ENCODE results near the gene STAM2.
"Not testable (repeated sequence)": the region's sequence is repeated elsewhere in the genome, so short reads cannot be mapped to it uniquely, and the experiment has no call there.

The STAM2 gene

GRCh38 chr2:152171718-152172117 is 3.8 kb downstream of the STAM2 start:
- H3K27ac ChIP-seq (ENCODE audit: low read depth, low read length), result peak overlapping the region; percentile 26
- H3K4me1 ChIP-seq (ENCODE audit: control insufficient read depth, insufficient read depth, low read length), result 0 out of 2 replicates have a peak, but pooled peaks cover 9% of the 10 kb centered on the region
- no peaks in the 10 kb centered on the region for H3K9me3 ChIP-seq (ENCODE audit: control insufficient read depth, insufficient read depth, low read length)
- H3K4me3 ChIP-seq (ENCODE audit: low read depth, low read length), result no peak overlapping the region
- no peaks in the 10 kb centered on the region for H3K36me3 ChIP-seq (ENCODE audit: control insufficient read depth, insufficient read depth, low read length)
- H3K9ac ChIP-seq (ENCODE audit: low read depth, low read length), result no peak overlapping the region
- H3K27me3 ChIP-seq (ENCODE audit: control insufficient read depth, insufficient read depth, low read length), result no peaks in the 10 kb centered on the region

GRCh38 chr2:152169158-152169557 is 6.4 kb downstream of the STAM2 start:
- not testable (repeated sequence) for H3K9ac ChIP-seq (ENCODE audit: low read depth, low read length)

GRCh38 chr2:152167470-152167869 is 8.1 kb downstream of the STAM2 start:
- H3K9me3 ChIP-seq (ENCODE audit: control insufficient read depth, insufficient read depth, low read length); H3K4me3 ChIP-seq (ENCODE audit: low read depth, low read length): not testable (repeated sequence)

More at GRCh38 chr2:152169158-152169557, 6.4 kb downstream of the STAM2 start:
- not testable (repeated sequence) for H3K36me3 ChIP-seq (ENCODE audit: control insufficient read depth, insufficient read depth, low read length); H3K4me1 ChIP-seq (ENCODE audit: control insufficient read depth, insufficient read depth, low read length); H3K9me3 ChIP-seq (ENCODE audit: control insufficient read depth, insufficient read depth, low read length); H3K27ac ChIP-seq (ENCODE audit: low read depth, low read length); H3K27me3 ChIP-seq (ENCODE audit: control insufficient read depth, insufficient read depth, low read length); H3K4me3 ChIP-seq (ENCODE audit: low read depth, low read length)

GRCh38 chr2:152167065-152167464 is 8.5 kb downstream of the STAM2 start:
- Histone ChIP-seq H3K36me3 (ENCODE audit: control insufficient read depth, insufficient read depth, low read length) (no peaks in the 10 kb centered on the region), H3K4me3 (ENCODE audit: low read depth, low read length) (no peak overlapping the region), H3K27ac (ENCODE audit: low read depth, low read length) (no peak overlapping the region), H3K9me3 (ENCODE audit: control insufficient read depth, insufficient read depth, low read length) (no peaks in the 10 kb centered on the region), H3K9ac (ENCODE audit: low read depth, low read length) (no peak overlapping the region), H3K4me1 (ENCODE audit: control insufficient read depth, insufficient read depth, low read length) (peaks cover 4% of the 10 kb centered on the region; the same call in 1 of the 2 replicates), H3K27me3 (ENCODE audit: control insufficient read depth, insufficient read depth, low read length) (no peaks in the 10 kb centered on the region)

More at GRCh38 chr2:152167470-152167869, 8.1 kb downstream of the STAM2 start:
- not testable (repeated sequence) for H3K27me3 ChIP-seq (ENCODE audit: control insufficient read depth, insufficient read depth, low read length); H3K27ac ChIP-seq (ENCODE audit: low read depth, low read length); H3K4me1 ChIP-seq (ENCODE audit: control insufficient read depth, insufficient read depth, low read length); H3K36me3 ChIP-seq (ENCODE audit: control insufficient read depth, insufficient read depth, low read length); H3K9ac ChIP-seq (ENCODE audit: low read depth, low read length)

- Histone ChIP-seq H3K9me3 (ENCODE audit: control insufficient read depth, insufficient read depth, low read length) (no peaks in the 10 kb centered on the region), H3K4me3 (ENCODE audit: low read depth, low read length) (no peak overlapping the region), H3K27me3 (ENCODE audit: control insufficient read depth, insufficient read depth, low read length) (no peaks in the 10 kb centered on the region), H3K27ac (ENCODE audit: low read depth, low read length) (no peak overlapping the region), H3K9ac (ENCODE audit: low read depth, low read length) (no peak overlapping the region), H3K4me1 (ENCODE audit: control insufficient read depth, insufficient read depth, low read length) (peaks cover 3% of the 10 kb centered on the region; the same call in 1 of the 2 replicates), H3K36me3 (ENCODE audit: control insufficient read depth, insufficient read depth, low read length) (no peaks in the 10 kb centered on the region)
Observed at GRCh38 chr2:152166633-152167032, 8.9 kb downstream of the STAM2 start.

GRCh38 chr2:152165780-152166179 is 9.8 kb downstream of the STAM2 start:
- Histone ChIP-seq H3K9ac (ENCODE audit: low read depth, low read length) (no peak overlapping the region; the same call in 1 of the 2 replicates), H3K27me3 (ENCODE audit: control insufficient read depth, insufficient read depth, low read length) (no peaks in the 10 kb centered on the region), H3K36me3 (ENCODE audit: control insufficient read depth, insufficient read depth, low read length) (no peaks in the 10 kb centered on the region), H3K4me3 (ENCODE audit: low read depth, low read length) (no peak overlapping the region), H3K9me3 (ENCODE audit: control insufficient read depth, insufficient read depth, low read length) (no peaks in the 10 kb centered on the region), H3K4me1 (ENCODE audit: control insufficient read depth, insufficient read depth, low read length) (no peaks in the 10 kb centered on the region; the same call in 1 of the 2 replicates), H3K27ac (ENCODE audit: low read depth, low read length) (no peak overlapping the region)

GRCh38 chr2:152165306-152165705 is 10.3 kb downstream of the STAM2 start:
- H3K27ac ChIP-seq (ENCODE audit: low read depth, low read length), result no peak overlapping the region
- H3K4me3 ChIP-seq (ENCODE audit: low read depth, low read length), result no peak overlapping the region
- H3K9ac ChIP-seq (ENCODE audit: low read depth, low read length), result no peak overlapping the region
- H3K36me3 ChIP-seq (ENCODE audit: control insufficient read depth, insufficient read depth, low read length), result no peaks in the 10 kb centered on the region
- no peaks in the 10 kb centered on the region for H3K9me3 ChIP-seq (ENCODE audit: control insufficient read depth, insufficient read depth, low read length)
- no peaks in the 10 kb centered on the region for H3K27me3 ChIP-seq (ENCODE audit: control insufficient read depth, insufficient read depth, low read length)
- no peaks in the 10 kb centered on the region; the same call in 1 of the 2 replicates for H3K4me1 ChIP-seq (ENCODE audit: control insufficient read depth, insufficient read depth, low read length)

GRCh38 chr2:152163669-152164068 is 11.9 kb downstream of the STAM2 start:
- not testable (repeated sequence) for H3K36me3 ChIP-seq (ENCODE audit: control insufficient read depth, insufficient read depth, low read length); H3K9me3 ChIP-seq (ENCODE audit: control insufficient read depth, insufficient read depth, low read length); H3K27ac ChIP-seq (ENCODE audit: low read depth, low read length)

GRCh38 chr2:152162141-152162540 is 13.4 kb downstream of the STAM2 start:
- H3K27me3 ChIP-seq (ENCODE audit: control insufficient read depth, insufficient read depth, low read length), result no peaks in the 10 kb centered on the region
- H3K36me3 ChIP-seq (ENCODE audit: control insufficient read depth, insufficient read depth, low read length), result no peaks in the 10 kb centered on the region
- no peak overlapping the region for H3K4me3 ChIP-seq (ENCODE audit: low read depth, low read length)
- H3K9ac ChIP-seq (ENCODE audit: low read depth, low read length), result no peak overlapping the region
- H3K9me3 ChIP-seq (ENCODE audit: control insufficient read depth, insufficient read depth, low read length), result no peaks in the 10 kb centered on the region
- H3K27ac ChIP-seq (ENCODE audit: low read depth, low read length), result no peak overlapping the region
- H3K4me1 ChIP-seq (ENCODE audit: control insufficient read depth, insufficient read depth, low read length), result no peaks in the 10 kb centered on the region; the same call in 1 of the 2 replicates

More at GRCh38 chr2:152163669-152164068, 11.9 kb downstream of the STAM2 start:
- H3K4me3 ChIP-seq (ENCODE audit: low read depth, low read length); H3K27me3 ChIP-seq (ENCODE audit: control insufficient read depth, insufficient read depth, low read length); H3K9ac ChIP-seq (ENCODE audit: low read depth, low read length); H3K4me1 ChIP-seq (ENCODE audit: control insufficient read depth, insufficient read depth, low read length): not testable (repeated sequence)

GRCh38 chr2:152161598-152161997 is 14.0 kb downstream of the STAM2 start:
- Histone ChIP-seq H3K27ac (ENCODE audit: low read depth, low read length) (no peak overlapping the region), H3K27me3 (ENCODE audit: control insufficient read depth, insufficient read depth, low read length) (no peaks in the 10 kb centered on the region), H3K9ac (ENCODE audit: low read depth, low read length) (no peak overlapping the region), H3K4me3 (ENCODE audit: low read depth, low read length) (no peak overlapping the region), H3K4me1 (ENCODE audit: control insufficient read depth, insufficient read depth, low read length) (no peaks in the 10 kb centered on the region; the same call in 1 of the 2 replicates), H3K36me3 (ENCODE audit: control insufficient read depth, insufficient read depth, low read length) (no peaks in the 10 kb centered on the region), H3K9me3 (ENCODE audit: control insufficient read depth, insufficient read depth, low read length) (no peaks in the 10 kb centered on the region)

GRCh38 chr2:152160378-152160777 is 15.2 kb downstream of the STAM2 start:
- not testable (repeated sequence) for H3K9ac ChIP-seq (ENCODE audit: low read depth, low read length); H3K27me3 ChIP-seq (ENCODE audit: control insufficient read depth, insufficient read depth, low read length); H3K9me3 ChIP-seq (ENCODE audit: control insufficient read depth, insufficient read depth, low read length); H3K27ac ChIP-seq (ENCODE audit: low read depth, low read length); H3K36me3 ChIP-seq (ENCODE audit: control insufficient read depth, insufficient read depth, low read length); H3K4me1 ChIP-seq (ENCODE audit: control insufficient read depth, insufficient read depth, low read length); H3K4me3 ChIP-seq (ENCODE audit: low read depth, low read length)

- Histone ChIP-seq H3K4me3 (ENCODE audit: low read depth, low read length) (no peak overlapping the region), H3K27me3 (ENCODE audit: control insufficient read depth, insufficient read depth, low read length) (no peaks in the 10 kb centered on the region), H3K9me3 (ENCODE audit: control insufficient read depth, insufficient read depth, low read length) (no peaks in the 10 kb centered on the region)
Observed at GRCh38 chr2:152157253-152157652, 18.3 kb downstream of the STAM2 start.

More at GRCh38 chr2:152157253-152157652, 18.3 kb downstream of the STAM2 start:
- Histone ChIP-seq H3K9ac (ENCODE audit: low read depth, low read length) (no peak overlapping the region), H3K36me3 (ENCODE audit: control insufficient read depth, insufficient read depth, low read length) (no peaks in the 10 kb centered on the region), H3K27ac (ENCODE audit: low read depth, low read length) (no peak overlapping the region), H3K4me1 (ENCODE audit: control insufficient read depth, insufficient read depth, low read length) (no peaks in the 10 kb centered on the region; the same call in 1 of the 2 replicates)

Measured in HUES48 (cell line).